GM10248 (cell line): ENCODE measurements around the gene DRAXIN.

Source experiments
- CTCF ChIA-PET: fragments of 300-600 bp; sonication (Branson Sonifier 250); formaldehyde crosslinking; extraction: SDS; loops from one replicate; lab custom pipeline; 2021; ENCODE audit warnings: antibody characterized with exemption; lab: Yijun Ruan, JAX
- POLR2A ChIA-PET: fragments of 350-650 bp; sonication (Branson Sonifier 250); formaldehyde crosslinking; extraction: SDS; loops from one replicate; lab custom pipeline; 2020; ENCODE audit warnings: antibody characterized with exemption; lab: Yijun Ruan, JAX
- DNase-seq: peaks from one replicate; pipeline ENCODE4 v3.0.0; 2012; ENCODE audit errors: extremely low spot score
- TF ChIP-seq, protein P1 (sequence below): IDR thresholded peaks from 2 replicates; pipeline ENCODE4 v1.5.1; 2012; ENCODE audit warnings: mild to moderate bottlenecking, low read depth; ENCODE audit errors: extremely low read depth, missing control alignments, control extremely low read depth

Gene DRAXIN

DNA sequence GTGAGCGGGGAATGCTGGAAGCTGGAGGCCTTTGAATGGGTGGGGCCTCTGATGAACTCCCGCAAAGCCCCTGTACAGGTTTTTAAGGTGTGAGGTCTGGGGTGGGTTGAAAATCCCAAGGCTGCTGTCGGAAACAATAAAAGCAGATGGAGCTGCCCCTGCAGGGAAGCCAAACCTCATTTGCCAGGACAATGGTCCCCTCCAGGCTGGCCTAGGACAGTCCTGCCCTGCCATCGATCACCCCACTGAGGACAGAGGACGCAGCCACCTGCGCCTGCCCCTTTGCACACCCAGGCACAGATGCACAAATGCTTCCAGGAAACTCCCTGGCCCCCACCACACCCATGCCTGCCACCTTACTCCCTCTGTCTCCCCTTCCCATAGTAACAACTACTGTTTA lies 4.4 kb downstream of the DRAXIN start:
- TF ChIP-seq, protein P1, sequence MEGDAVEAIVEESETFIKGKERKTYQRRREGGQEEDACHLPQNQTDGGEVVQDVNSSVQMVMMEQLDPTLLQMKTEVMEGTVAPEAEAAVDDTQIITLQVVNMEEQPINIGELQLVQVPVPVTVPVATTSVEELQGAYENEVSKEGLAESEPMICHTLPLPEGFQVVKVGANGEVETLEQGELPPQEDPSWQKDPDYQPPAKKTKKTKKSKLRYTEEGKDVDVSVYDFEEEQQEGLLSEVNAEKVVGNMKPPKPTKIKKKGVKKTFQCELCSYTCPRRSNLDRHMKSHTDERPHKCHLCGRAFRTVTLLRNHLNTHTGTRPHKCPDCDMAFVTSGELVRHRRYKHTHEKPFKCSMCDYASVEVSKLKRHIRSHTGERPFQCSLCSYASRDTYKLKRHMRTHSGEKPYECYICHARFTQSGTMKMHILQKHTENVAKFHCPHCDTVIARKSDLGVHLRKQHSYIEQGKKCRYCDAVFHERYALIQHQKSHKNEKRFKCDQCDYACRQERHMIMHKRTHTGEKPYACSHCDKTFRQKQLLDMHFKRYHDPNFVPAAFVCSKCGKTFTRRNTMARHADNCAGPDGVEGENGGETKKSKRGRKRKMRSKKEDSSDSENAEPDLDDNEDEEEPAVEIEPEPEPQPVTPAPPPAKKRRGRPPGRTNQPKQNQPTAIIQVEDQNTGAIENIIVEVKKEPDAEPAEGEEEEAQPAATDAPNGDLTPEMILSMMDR = no peak
- ChIA-PET CTCF (interaction anchor here (1.2 to 2.7 kb wide), 6 partner anchors 10 to 658 kb away, joined by 3 to 10 read pairs (median 6); no protein-coding TSS in a partner anchor), POLR2A (no interaction called here)
- DNase-seq = no peak

DNA sequence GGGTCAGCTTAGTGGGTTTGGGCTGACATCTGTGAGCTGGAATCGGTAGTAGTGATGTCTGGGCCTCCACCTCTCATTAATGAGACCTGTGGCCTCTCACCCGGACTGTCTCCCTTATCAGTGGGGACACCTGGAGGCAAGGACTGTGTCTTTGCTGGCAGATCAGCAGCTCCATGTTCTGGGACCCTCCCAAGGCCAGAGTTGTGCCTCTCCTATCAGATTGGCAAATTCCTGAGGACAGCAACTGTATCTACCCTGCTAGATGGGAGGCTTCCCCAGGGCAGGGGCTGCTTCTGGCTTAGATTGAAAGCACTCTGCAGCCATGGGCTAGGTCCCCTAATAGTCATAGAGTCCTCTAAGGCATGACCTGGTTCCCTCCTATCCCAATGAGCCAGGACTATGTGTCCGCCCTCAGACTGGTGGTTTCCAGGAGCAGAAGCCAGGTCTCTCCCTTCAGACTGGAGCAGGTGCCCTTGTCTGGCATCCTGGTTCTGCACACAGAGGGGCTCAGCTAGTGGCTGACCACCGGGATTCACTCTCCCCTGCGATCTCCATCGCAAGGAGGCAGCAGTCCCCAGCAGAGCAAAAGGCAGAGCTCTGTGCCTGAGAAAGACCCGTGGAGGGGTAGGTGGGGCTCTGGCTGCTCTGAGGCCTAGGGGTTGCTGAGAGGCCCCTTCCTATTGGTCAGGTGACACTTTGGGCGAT lies 5.8 kb downstream of the DRAXIN start:
- CTCF ChIA-PET = interaction anchor here (0.6 to 2.7 kb wide), 6 partner anchors 22 to 59 kb away, joined by 3 to 16 read pairs (median 4); no protein-coding TSS in a partner anchor
- DNase-seq = no peak
- POLR2A ChIA-PET = interaction anchor here (1.2 kb wide), 1 partner anchor 33 kb away, joined by 3 read pairs; no protein-coding TSS in a partner anchor

DNA sequence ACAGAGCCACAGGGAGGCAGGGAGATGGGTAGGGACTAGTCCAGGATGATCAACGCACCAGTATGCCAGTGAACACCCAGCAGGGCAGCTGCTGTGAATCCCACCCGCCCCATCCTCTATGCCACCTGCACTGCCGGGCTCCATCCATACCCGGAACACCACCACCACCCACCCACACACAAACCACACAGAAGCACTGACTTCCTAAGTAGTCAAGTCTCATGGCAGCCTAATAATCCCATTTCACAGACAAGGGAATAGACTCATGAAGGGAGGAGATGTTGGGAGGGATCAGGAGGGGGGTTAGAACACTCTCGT lies 6.3 kb downstream of the DRAXIN start:
- no peak for DNase-seq
- TF ChIP-seq, protein P1 = no peak
- POLR2A ChIA-PET = interaction anchor here (0.7 kb wide), 1 partner anchor 14 kb away, joined by 3 read pairs; no protein-coding TSS in a partner anchor
- CTCF ChIA-PET = interaction anchor here (0.6 to 2.7 kb wide), 6 partner anchors 22 to 60 kb away, joined by 3 to 16 read pairs (median 4); no protein-coding TSS in a partner anchor

More for the DNA sequence above, 5.8 kb downstream of the DRAXIN start:
- TF ChIP-seq, protein P1 = no peak

DNA sequence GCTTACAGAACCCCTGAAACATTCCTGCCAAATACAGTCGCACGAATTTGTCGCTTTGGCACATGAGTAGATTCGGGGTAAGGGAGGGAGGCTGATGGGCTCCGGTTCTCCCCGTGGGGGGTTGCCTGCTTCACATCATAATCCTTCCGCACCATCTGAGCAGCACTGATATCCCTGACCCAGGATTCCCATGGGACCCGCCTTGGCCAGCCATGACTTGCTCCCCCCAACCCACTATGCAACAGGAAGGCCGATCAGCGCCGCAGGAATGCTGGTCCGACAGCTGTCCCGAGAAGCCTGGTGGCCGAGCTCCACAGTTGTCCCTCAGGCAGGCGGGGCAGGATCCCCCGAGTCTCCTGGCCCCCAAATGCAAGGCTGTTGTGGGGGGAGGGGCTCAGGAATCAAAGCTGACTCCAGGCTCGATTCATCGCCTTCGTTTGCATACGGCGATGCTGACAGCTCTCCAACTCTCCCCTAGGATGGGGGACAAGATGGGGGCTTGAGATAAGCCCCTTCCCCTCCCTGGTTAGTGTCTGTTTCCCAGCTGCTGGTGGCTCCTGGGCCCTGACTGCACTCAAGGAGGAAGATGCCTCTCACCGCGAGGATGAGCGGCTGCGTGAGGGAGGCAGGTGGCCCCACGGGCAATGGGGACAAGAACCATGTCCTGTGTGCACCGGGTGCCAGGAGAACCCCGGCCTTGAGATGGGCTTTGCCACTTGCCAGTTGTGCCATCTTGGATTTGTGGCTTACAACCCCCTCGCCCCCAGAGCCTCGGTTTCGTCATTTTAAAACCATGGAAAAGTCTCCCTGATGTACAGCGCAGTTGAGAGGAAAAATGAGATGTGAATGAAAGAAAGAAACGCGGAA lies 9.3 kb downstream of the DRAXIN start:
- POLR2A ChIA-PET = no interaction called here
- CTCF ChIA-PET = interaction anchor here (0.9 to 1.2 kb wide), 3 partner anchors 9 to 48 kb away, joined by 3 to 4 read pairs (median 3); no protein-coding TSS in a partner anchor
- TF ChIP-seq, protein P1 = no peak
- no peak for DNase-seq

DNA sequence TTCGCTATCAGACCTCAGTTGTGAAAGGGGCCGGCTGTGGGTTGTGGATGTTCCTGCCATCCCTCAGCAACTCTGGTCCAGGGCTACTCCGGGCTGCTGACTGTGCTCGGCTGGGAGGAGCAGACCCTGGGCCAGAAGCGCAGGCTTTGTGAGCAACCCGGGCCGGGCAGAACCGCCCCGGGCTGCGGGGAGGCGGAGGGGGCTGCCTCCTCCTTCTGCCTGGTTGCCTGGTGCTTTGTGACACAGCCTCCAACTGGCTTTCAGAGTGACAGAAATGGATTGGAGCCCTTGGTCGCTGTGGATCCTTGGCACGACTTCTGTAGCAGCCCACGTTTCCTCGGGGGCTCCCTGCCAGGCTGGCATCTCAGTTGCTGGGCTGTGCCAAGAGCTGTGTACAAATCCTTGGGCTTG lies 10.0 kb downstream of the DRAXIN start:
- ChIA-PET CTCF (no interaction called here), POLR2A (no interaction called here)
- DNase-seq = no peak
- TF ChIP-seq, protein P1 = no peak
